Activated T-cell treated with anti-CD3 and anti-CD28 coated beads, Interleukin-2, amount 50 U/mL, for 48 hours (primary cell): ENCODE measurements around the gene MYBBP1A.
A peak's percentile ranks its signal among the peaks of the same experiment; 100 is the strongest.

Experiments
- DNase-seq, 2 experiments: peaks; one replicate each; pipeline ENCODE4 v3.0.0-alpha.2; 2020

Gene MYBBP1A

GRCh38 chr17:4535667-4536258, 19.4 kb downstream of the MYBBP1A start:
- no peak for DNase-seq

- peak; percentile 35 to 40 for DNase-seq
Observed at GRCh38 chr17:4534928-4535666, 20.1 kb downstream of the MYBBP1A start.

- no peak for DNase-seq
Observed at GRCh38 chr17:4534515-4534914, 20.7 kb downstream of the MYBBP1A start.

GRCh38 chr17:4533523-4534504, 21.4 kb downstream of the MYBBP1A start:
- DNase-seq, result peak; percentile 41 to 46

- no peak for DNase-seq
Observed at GRCh38 chr17:4532860-4533522, 22.2 kb downstream of the MYBBP1A start.

GRCh38 chr17:4531988-4532736, 23.0 kb downstream of the MYBBP1A start:
- no peak for DNase-seq

- DNase-seq, result no peak
Observed at GRCh38 chr17:4530799-4531730, 24.1 kb downstream of the MYBBP1A start.

GRCh38 chr17:4529533-4530152, 25.5 kb downstream of the MYBBP1A start:
- no peak for DNase-seq

- DNase-seq, result no peak
Observed at GRCh38 chr17:4527566-4528125, 27.5 kb downstream of the MYBBP1A start.

- DNase-seq, result no peak
Observed at GRCh38 chr17:4527134-4527533, 28.1 kb downstream of the MYBBP1A start.

- DNase-seq, result no peak
Observed at GRCh38 chr17:4525691-4526397, 29.3 kb downstream of the MYBBP1A start.

GRCh38 chr17:4523946-4524345, 31.2 kb downstream of the MYBBP1A start:
- DNase-seq, result no peak

GRCh38 chr17:4522661-4523060, 32.5 kb downstream of the MYBBP1A start:
- no peak for DNase-seq

GRCh38 chr17:4520894-4521600, 34.1 kb downstream of the MYBBP1A start:
- no peak for DNase-seq

- no peak for DNase-seq
Observed at GRCh38 chr17:4520060-4520893, 34.9 kb downstream of the MYBBP1A start.

GRCh38 chr17:4519361-4519788, 35.8 kb downstream of the MYBBP1A start:
- DNase-seq, result no peak

GRCh38 chr17:4518901-4519300, 36.3 kb downstream of the MYBBP1A start:
- DNase-seq, result no peak

GRCh38 chr17:4516735-4517134, 38.4 kb downstream of the MYBBP1A start:
- DNase-seq, result no peak
